OCI-LY3 (cell line): ENCODE data around the gene CHD9.

ENCODE experiments used
- H2AFZ ChIP-seq: fragments of 200-600, 300-600 bp; shearing (Covaris generic); 2 replicates; pipeline ENCODE4 v1.6.0; 2014; ENCODE audit warnings: antibody characterized with exemption, low read depth, low read length
- H3K27ac ChIP-seq: fragments of 200-600, 300-600 bp; sonication (generic); 2 replicates; pipeline ENCODE4 v1.5.1; 2014; ENCODE audit warnings: mild to moderate bottlenecking, low read length, moderate library complexity, mixed read lengths
- H3K27me3 ChIP-seq: fragments of 200-600, 300-600 bp; sonication (generic); 2 replicates; pipeline ENCODE4 v1.6.1; 2014; ENCODE audit warnings: low read depth, low read length, mixed read lengths
- H3K36me3 ChIP-seq: fragments of 200-600, 300-600 bp; sonication (generic); replicated peaks from 2 replicates; pipeline ENCODE3; 2014; ENCODE audit warnings: low read depth, low read length, mixed read lengths
- H3K4me1 ChIP-seq: fragments of 300-600, 200-600 bp; sonication (generic); 2 replicates; pipeline ENCODE4 v1.6.1; 2014; ENCODE audit warnings: low read length, mixed read lengths
- H3K4me2 ChIP-seq: fragments of 200-600, 300-600 bp; sonication (generic); 2 replicates; pipeline ENCODE4 v1.6.1; 2014; ENCODE audit warnings: low read length, mixed read lengths
- H3K4me3 ChIP-seq: fragments of 300-600, 200-600 bp; sonication (generic); 2 replicates; pipeline ENCODE4 v1.5.1; 2014; ENCODE audit warnings: antibody characterized with exemption, mild to moderate bottlenecking, low read length, moderate library complexity
- H3K79me2 ChIP-seq: fragments of 300-600, 200-600 bp; shearing (Covaris generic); 2 replicates; pipeline ENCODE4 v1.6.1; 2014; ENCODE audit warnings: mild to moderate bottlenecking, low read length, mixed read lengths
- H3K9ac ChIP-seq: fragments of 300-600, 200-600 bp; shearing (Covaris generic); 2 replicates; pipeline ENCODE4 v1.6.0; 2014; ENCODE audit warnings: mild to moderate bottlenecking, low read length, moderate library complexity
- H3K9me3 ChIP-seq: fragments of 200-600, 300-600 bp; shearing (Covaris generic); 2 replicates; pipeline ENCODE4 v1.6.1; 2014; ENCODE audit warnings: low read length, mixed read lengths; ENCODE audit not compliant: insufficient read depth
- H4K20me1 ChIP-seq: fragments of 200-600, 300-600 bp; sonication (generic); 2 replicates; pipeline ENCODE4 v1.6.1; 2016; ENCODE audit warnings: low read length, mixed read lengths; ENCODE audit not compliant: insufficient read depth
- EZH2phosphoT487 ChIP-seq: fragments of 200-600 bp; shearing (Covaris generic); IDR thresholded peaks from 2 replicates; pipeline ENCODE4 v1.6.1; 2018; ENCODE audit warnings: antibody characterized with exemption, mixed run types, low read depth
- TF ChIP-seq, protein P1 (sequence below): fragments of 200-600, 300-600 bp; sonication (generic); IDR thresholded peaks from 2 replicates; pipeline ENCODE4 v1.5.1; 2014; ENCODE audit warnings: antibody characterized with exemption, low read length, low read depth

The CHD9 gene, protein sequence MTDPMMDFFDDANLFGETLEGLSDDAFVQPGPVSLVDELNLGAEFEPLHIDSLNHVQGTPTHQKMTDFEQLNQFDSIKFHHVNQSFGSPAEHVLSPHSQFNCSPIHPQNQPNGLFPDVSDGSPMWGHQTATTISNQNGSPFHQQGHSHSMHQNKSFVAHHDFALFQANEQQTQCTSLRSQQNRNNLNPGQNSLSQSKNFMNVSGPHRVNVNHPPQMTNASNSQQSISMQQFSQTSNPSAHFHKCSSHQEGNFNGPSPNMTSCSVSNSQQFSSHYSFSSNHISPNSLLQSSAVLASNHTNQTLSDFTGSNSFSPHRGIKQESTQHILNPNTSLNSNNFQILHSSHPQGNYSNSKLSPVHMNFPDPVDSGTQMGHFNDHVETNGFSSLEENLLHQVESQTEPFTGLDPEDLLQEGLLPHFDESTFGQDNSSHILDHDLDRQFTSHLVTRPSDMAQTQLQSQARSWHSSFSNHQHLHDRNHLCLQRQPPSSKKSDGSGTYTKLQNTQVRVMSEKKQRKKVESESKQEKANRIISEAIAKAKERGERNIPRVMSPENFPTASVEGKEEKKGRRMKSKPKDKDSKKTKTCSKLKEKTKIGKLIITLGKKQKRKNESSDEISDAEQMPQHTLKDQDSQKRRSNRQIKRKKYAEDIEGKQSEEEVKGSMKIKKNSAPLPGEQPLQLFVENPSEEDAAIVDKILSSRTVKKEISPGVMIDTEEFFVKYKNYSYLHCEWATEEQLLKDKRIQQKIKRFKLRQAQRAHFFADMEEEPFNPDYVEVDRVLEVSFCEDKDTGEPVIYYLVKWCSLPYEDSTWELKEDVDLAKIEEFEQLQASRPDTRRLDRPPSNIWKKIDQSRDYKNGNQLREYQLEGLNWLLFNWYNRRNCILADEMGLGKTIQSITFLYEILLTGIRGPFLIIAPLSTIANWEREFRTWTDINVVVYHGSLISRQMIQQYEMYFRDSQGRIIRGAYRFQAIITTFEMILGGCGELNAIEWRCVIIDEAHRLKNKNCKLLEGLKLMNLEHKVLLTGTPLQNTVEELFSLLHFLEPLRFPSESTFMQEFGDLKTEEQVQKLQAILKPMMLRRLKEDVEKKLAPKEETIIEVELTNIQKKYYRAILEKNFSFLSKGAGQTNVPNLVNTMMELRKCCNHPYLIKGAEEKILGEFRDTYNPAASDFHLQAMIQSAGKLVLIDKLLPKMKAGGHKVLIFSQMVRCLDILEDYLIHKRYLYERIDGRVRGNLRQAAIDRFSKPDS (N-terminal part only)

DNA sequence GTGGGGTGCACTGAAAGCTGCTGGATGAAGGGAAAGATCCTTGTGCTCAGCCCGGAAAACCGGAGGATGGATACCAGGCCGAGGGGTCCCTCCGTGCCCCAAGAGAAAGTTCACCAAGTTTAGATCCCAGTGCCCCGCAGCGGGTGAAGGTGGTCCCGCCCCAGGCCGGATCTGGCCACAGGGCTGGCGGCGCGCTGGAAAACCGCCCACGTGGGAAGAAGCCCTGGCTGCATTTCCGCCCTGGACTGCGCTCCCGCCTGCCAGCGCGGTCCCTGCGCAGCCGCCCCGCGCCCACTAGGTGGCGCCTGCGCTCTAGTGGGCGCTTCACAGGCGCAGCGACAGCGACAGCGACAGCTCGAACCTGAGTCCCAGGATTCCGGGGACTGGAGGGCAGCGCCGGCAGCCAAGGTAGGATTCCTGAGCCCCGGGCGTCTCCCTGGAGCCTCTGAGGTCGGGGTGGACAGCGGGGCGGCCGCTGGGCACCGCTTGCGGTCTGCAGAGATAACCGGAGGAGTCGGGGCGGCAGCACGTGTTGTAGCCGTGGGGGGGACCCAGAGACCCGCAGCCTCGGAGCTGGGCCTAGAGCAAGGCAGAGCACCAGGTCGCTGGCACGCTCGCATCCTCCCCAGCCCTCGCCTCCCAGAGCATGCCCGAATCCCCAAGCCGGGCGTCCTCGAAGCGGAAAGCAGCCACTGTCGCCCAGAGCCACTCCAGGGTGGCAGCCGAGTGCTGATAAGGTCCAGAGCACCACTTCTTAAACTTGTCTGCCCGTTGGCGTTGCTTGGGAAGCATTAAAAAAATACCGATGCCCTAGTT is at the start of gene CHD9:
Gene CHD9, plus strand, starts transcription at position 322 of the 816 bp plus-strand sequence. CDS start 101,099 bp downstream, outside the sequence.
- Histone ChIP-seq H3K9ac (peak within 1 kb of the TSS; percentile 92), H3K4me3 (peak within 1 kb of the TSS; percentile 85), H3K27ac (peak within 1 kb of the TSS; percentile 81), H3K4me2 (peak within 1 kb of the TSS; percentile 87), H3K4me1 (peaks cover 51% of the 10 kb centered on the region), H3K27me3 (no peaks in the 10 kb centered on the region), H2AFZ (peak within 1 kb of the TSS; percentile 96), H3K79me2 (peaks cover 50% of the 10 kb centered on the region), H3K36me3 (peaks cover 5% of the 10 kb centered on the region), H3K9me3 (no peaks in the 10 kb centered on the region), H4K20me1 (no peaks in the 10 kb centered on the region)
- TF ChIP-seq, protein P1, sequence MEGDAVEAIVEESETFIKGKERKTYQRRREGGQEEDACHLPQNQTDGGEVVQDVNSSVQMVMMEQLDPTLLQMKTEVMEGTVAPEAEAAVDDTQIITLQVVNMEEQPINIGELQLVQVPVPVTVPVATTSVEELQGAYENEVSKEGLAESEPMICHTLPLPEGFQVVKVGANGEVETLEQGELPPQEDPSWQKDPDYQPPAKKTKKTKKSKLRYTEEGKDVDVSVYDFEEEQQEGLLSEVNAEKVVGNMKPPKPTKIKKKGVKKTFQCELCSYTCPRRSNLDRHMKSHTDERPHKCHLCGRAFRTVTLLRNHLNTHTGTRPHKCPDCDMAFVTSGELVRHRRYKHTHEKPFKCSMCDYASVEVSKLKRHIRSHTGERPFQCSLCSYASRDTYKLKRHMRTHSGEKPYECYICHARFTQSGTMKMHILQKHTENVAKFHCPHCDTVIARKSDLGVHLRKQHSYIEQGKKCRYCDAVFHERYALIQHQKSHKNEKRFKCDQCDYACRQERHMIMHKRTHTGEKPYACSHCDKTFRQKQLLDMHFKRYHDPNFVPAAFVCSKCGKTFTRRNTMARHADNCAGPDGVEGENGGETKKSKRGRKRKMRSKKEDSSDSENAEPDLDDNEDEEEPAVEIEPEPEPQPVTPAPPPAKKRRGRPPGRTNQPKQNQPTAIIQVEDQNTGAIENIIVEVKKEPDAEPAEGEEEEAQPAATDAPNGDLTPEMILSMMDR, result peak; percentile 94
- TF ChIP-seq EZH2phosphoT487, result no peak

DNA sequence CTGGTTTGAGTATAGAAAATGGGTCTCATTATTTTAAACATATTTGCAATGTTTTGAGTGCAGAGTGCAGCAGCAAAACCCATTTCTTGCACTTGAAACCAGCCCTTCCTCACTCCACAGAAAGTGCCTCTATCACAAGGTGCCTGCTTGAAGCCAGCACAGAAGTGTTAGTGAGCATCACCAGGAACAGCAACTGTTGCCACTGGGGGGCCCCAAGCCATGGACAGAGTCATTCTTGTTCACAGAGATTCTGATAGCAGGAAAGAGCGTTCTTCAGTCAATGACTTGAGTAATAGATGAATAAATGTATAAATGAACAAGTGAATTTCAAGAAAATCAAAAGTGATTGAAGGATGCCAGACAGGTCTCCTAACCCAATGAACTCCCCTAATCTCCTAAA is 47.7 kb upstream of the CHD9 start:
- Histone ChIP-seq H3K36me3 (no peaks in the 10 kb centered on the region), H3K4me1 (no peaks in the 10 kb centered on the region), H2AFZ (no peak overlapping the region), H3K27me3 (peaks cover 37% of the 10 kb centered on the region), H3K9me3 (no peaks in the 10 kb centered on the region), H4K20me1 (no peaks in the 10 kb centered on the region), H3K79me2 (no peaks in the 10 kb centered on the region), H3K4me2 (no peak overlapping the region), H3K9ac (no peak overlapping the region), H3K4me3 (no peak overlapping the region), H3K27ac (no peak overlapping the region)
- TF ChIP-seq EZH2phosphoT487, result no peak
- TF ChIP-seq, protein P1, result no peak

DNA sequence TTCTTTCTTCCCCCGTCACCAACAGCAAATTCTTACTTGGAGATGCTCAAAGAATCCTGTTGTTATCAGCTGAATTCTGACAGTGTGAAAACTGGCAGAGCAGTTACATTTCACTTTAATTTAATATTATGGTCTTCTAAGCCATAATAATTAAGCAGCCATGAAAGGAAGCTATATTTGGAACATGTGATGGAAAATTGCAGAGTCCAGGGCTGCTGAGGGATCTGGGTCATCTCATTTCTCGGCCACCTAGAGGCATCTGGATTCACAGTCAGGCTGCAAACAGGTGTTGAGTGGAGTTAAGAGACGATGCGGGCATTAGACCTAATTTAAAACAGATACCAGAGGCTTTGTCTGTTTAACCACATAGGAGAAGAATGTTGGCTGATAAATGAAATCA is 40.5 kb upstream of the CHD9 start:
- TF ChIP-seq EZH2phosphoT487, result no peak
- TF ChIP-seq, protein P1, result no peak
- H3K4me2 ChIP-seq, result no peak overlapping the region

More for the DNA sequence above, 40.5 kb upstream of the CHD9 start:
- H4K20me1 ChIP-seq, result no peaks in the 10 kb centered on the region
- H3K4me1 ChIP-seq, result no peaks in the 10 kb centered on the region
- H3K27me3 ChIP-seq, result peaks cover 28% of the 10 kb centered on the region
- no peak overlapping the region for H2AFZ ChIP-seq
- no peaks in the 10 kb centered on the region for H3K36me3 ChIP-seq
- H3K4me3 ChIP-seq, result no peak overlapping the region
- H3K27ac ChIP-seq, result no peak overlapping the region
- no peaks in the 10 kb centered on the region for H3K79me2 ChIP-seq
- no peaks in the 10 kb centered on the region for H3K9me3 ChIP-seq
- no peak overlapping the region for H3K9ac ChIP-seq
